Measurements from ENCODE around the gene MAD1L1. TPM values are rescaled to one million over a fixed set of nuclear protein-coding genes. Genes with fewer than 3 reads are reported as not detected.

MAD1L1 gene
- total and polyA plus RNA-seq, 2 of the 8 experiments (the other 6 are each of a cell fraction or from before 2014, with no cell fraction given): 40.4 to 44.6 TPM

- no peaks in the 10 kb centered on the region for H3K79me1 ChIP-seq (ENCODE audit: low read depth, low read length)
- no peak overlapping the region for H2BK120ac ChIP-seq (replicated peaks; ENCODE audit: low read depth, low read length)
- 92% methylated on average over 9 of the region's 9 CpGs; no CpG with 5 or more reads in 1 of the 2 experiments for WGBS, 2 experiments (ENCODE audit: extremely low coverage in 1 of 2, insufficient coverage in 1 of 2, insufficient read length in 1 of 2, insufficient replicate concordance in 2 of 2, low coverage in 1 of 2, low lambda C conversion rate in 2 of 2, missing lambda C conversion rate in 1 of 2)
- no peak overlapping the region for H3K27ac ChIP-seq (ENCODE audit: low read depth, low read length)
- no peak overlapping the region for H2BK12ac ChIP-seq (ENCODE audit: low read depth, low read length)
- H3K23me2 ChIP-seq (ENCODE audit: low read depth, low read length): no peaks in the 10 kb centered on the region
- no peak overlapping the region for H3K4me3 ChIP-seq (ENCODE audit: extremely low read depth in 1 of 4, insufficient read depth in 2 of 4, low read depth in 3 of 4, low read length in 4 of 4)
- no peak overlapping the region for H3K14ac ChIP-seq (ENCODE audit: insufficient read length)
- no peak overlapping the region for H3K56ac ChIP-seq (replicated peaks; ENCODE audit: insufficient read length, low read depth, low read length)
- H4K5ac ChIP-seq (ENCODE audit: insufficient read length, low read depth, low read length): no peak overlapping the region
- peaks cover 0 to 11% of the 10 kb centered on the region in 2 experiments for H4K20me1 ChIP-seq (replicated peaks in 1 of 2; ENCODE audit: control insufficient read depth in 1 of 2, insufficient read depth in 2 of 2, low read length in 2 of 2)
- H3K4ac ChIP-seq (replicated peaks; ENCODE audit: insufficient read length, low read depth, low read length): no peak overlapping the region
- H3K18ac ChIP-seq (ENCODE audit: extremely low read depth, low read length): no peak overlapping the region
- TF ChIP-seq MAX (IDR thresholded peaks at IDR 0.05) (no peak), JUN (IDR thresholded peaks at IDR 0.05; ENCODE audit: low read depth, low read length) (no peak), EZH2 (IDR thresholded peaks at IDR 0.05; ENCODE audit: low read depth, low read length, severe bottlenecking) (no peak), CREB1 (IDR thresholded peaks at IDR 0.05) (no peak), RNF2 (IDR thresholded peaks at IDR 0.05; ENCODE audit: borderline replicate concordance, low read depth, low read length, missing control alignments, poor library complexity, severe bottlenecking) (no peak), GTF2F1 (IDR thresholded peaks at IDR 0.05; ENCODE audit: borderline replicate concordance, low read depth, low read length) (no peak), YY1 (IDR thresholded peaks at IDR 0.05; ENCODE audit: low read depth, low read length) (no peak), CBX5 (IDR thresholded peaks at IDR 0.05; ENCODE audit: low read depth, low read length) (no peak), NRF1 (IDR thresholded peaks at IDR 0.05; ENCODE audit: low read depth, low read length) (no peak), POLR2A (IDR thresholded peaks at IDR 0.05; ENCODE audit: control extremely low read depth in 1 of 2, low read depth in 2 of 2, low read length in 2 of 2) (no peak)
- DNase-seq (ENCODE audit: low read depth in 1 of 2, low spot score in 2 of 2): no peak
- no peaks in the 10 kb centered on the region for H3K79me2 ChIP-seq (ENCODE audit: control insufficient read depth in 1 of 2, insufficient read depth in 2 of 2, low read length in 2 of 2)
- no peak overlapping the region for H3K9ac ChIP-seq (replicated peaks in 1 of 4; ENCODE audit: extremely low read depth in 1 of 4, low read depth in 3 of 4, low read length in 3 of 4)
- H3K23ac ChIP-seq (ENCODE audit: insufficient read length): no peak overlapping the region
- no peaks in the 10 kb centered on the region for H3K9me3 ChIP-seq (ENCODE audit: insufficient read depth in 2 of 2, low read depth in 1 of 2, low read length in 1 of 2)
- no peak overlapping the region for H2BK5ac ChIP-seq (ENCODE audit: low read depth, low read length)
- H2AFZ ChIP-seq (ENCODE audit: low read length): no peak overlapping the region
- H2AK5ac ChIP-seq (ENCODE audit: low read depth, low read length): no peak overlapping the region
- no peak overlapping the region for H2BK15ac ChIP-seq (ENCODE audit: low read length)
- ChIA-PET CTCF (ENCODE audit: partially characterized antibody) (interaction anchor here (0.6 to 7.4 kb wide), 7 partner anchors 11 to 376 kb away, joined by 3 to 38 read pairs (median 3); no protein-coding TSS in a partner anchor), POLR2A (ENCODE audit: partially characterized antibody) (interaction anchor here (0.7 to 4.1 kb wide), 7 partner anchors 10 to 94 kb away, joined by 3 to 13 read pairs (median 3); partner anchors contain the start of genes EIF3B and MAD1L1)
- no peak for FAIRE-seq
- no peak overlapping the region for H4K8ac ChIP-seq (ENCODE audit: extremely low read depth, insufficient read depth, low read length)
- no peak overlapping the region for H2BK20ac ChIP-seq (ENCODE audit: low read length)
- no peak overlapping the region for H4K91ac ChIP-seq (replicated peaks; ENCODE audit: insufficient read length, low read length)
- no peak overlapping the region for H3K4me2 ChIP-seq (ENCODE audit: insufficient read depth in 1 of 2, low read depth in 2 of 2, low read length in 2 of 2)
- no peaks in the 10 kb centered on the region for H3K4me1 ChIP-seq (replicated peaks in 1 of 4; ENCODE audit: control insufficient read depth in 3 of 4, insufficient read depth in 4 of 4, low read length in 3 of 4)
- no peaks in the 10 kb centered on the region for H3K27me3 ChIP-seq (replicated peaks in 1 of 4; ENCODE audit: control insufficient read depth in 3 of 4, extremely low read depth in 1 of 4, insufficient read depth in 3 of 4, low read length in 3 of 4)
- peaks cover 4 to 14% (median 5%) of the 10 kb centered on the region in 4 experiments; a peak in 5 of 8 replicates for H3K36me3 ChIP-seq (ENCODE audit: control insufficient read depth in 2 of 4, insufficient read depth in 4 of 4, low read length in 3 of 4)
These were observed 26.7 kb upstream of the MAD1L1 start for GRCh38 chr7:2259480-2259879.
